K562 (cell line): Measurements from ENCODE around the gene NTPCR. TPM values are rescaled to one million over a fixed set of nuclear protein-coding genes. Genes with fewer than 3 reads are reported as not detected.

Experiments
- ASH1L ChIP-seq: fragments of 450-650 bp; IDR thresholded peaks from 2 replicates; pipeline ENCODE4 v1.6.1; 2018; ENCODE audit warnings: borderline replicate concordance, mild to moderate bottlenecking, low read depth; ENCODE audit not compliant: partially characterized antibody
- CHD4 ChIP-seq: fragments of 200-600 bp; sonication (generic); IDR thresholded peaks from 3 replicates; pipeline ENCODE4 v1.6.1; 2012; ENCODE audit warnings: low read depth, mild to moderate bottlenecking, mixed read lengths, low read length, inconsistent platforms; ENCODE audit not compliant: insufficient read depth, insufficient replicate concordance, poor library complexity, severe bottlenecking
- KLF1 ChIP-seq: fragments of 450-650 bp; IDR thresholded peaks from 2 replicates; pipeline ENCODE4 v1.6.1; 2016; ENCODE audit warnings: missing genetic modification characterization, missing compliant biosample characterization
- LCOR ChIP-seq: sonication (generic); formaldehyde crosslinking; IDR thresholded peaks from 2 replicates; pipeline ENCODE4 v1.8.0; 2022; ENCODE audit warnings: mild to moderate bottlenecking, missing genetic modification reagents
- MEF2A ChIP-seq: IDR thresholded peaks from 2 replicates; pipeline ENCODE4 v1.6.1; 2011; ENCODE audit warnings: low read depth, mild to moderate bottlenecking, low read length, moderate library complexity; ENCODE audit not compliant: control insufficient read depth
- NFYB ChIP-seq: IDR thresholded peaks from 2 replicates; pipeline ENCODE4 v1.6.1; 2011; ENCODE audit warnings: mild to moderate bottlenecking, moderate library complexity; ENCODE audit not compliant: insufficient read length; ENCODE audit errors: extremely low read depth
- PHF20 ChIP-seq: fragments of 450-650 bp; IDR thresholded peaks from 2 replicates; pipeline ENCODE4 v1.6.1; 2018; ENCODE audit not compliant: partially characterized antibody
- RBM14 ChIP-seq: fragments of 200-400 bp; formaldehyde crosslinking; IDR thresholded peaks from 2 replicates; pipeline ENCODE4 v1.6.1; 2018; ENCODE audit warnings: low read depth, mild to moderate bottlenecking, low read length, moderate library complexity, borderline replicate concordance; ENCODE audit not compliant: insufficient read depth
- SMARCC2 ChIP-seq: fragments of 450-650 bp; IDR thresholded peaks from 2 replicates; pipeline ENCODE4 v1.6.1; 2017; ENCODE audit warnings: antibody characterized with exemption, moderate library complexity, mild to moderate bottlenecking, low read depth
- ZFP30 ChIP-seq: fragments of 250-450 bp; sonication (Bioruptor Pico); IDR thresholded peaks from 2 replicates; pipeline ENCODE4 v1.8.0; 2022; ENCODE audit warnings: moderate library complexity, mild to moderate bottlenecking, inconsistent platforms, borderline replicate concordance
- ZNF212 ChIP-seq: fragments of 450-650 bp; formaldehyde crosslinking; IDR thresholded peaks from 2 replicates; pipeline ENCODE4 v1.4.0; 2020; ENCODE audit warnings: mild to moderate bottlenecking
- ZNF263 ChIP-seq: sonication (generic); formaldehyde crosslinking; IDR thresholded peaks from 2 replicates; pipeline ENCODE4 v1.8.0; 2022; ENCODE audit warnings: mild to moderate bottlenecking, missing genetic modification reagents, borderline replicate concordance
- ZNF354B ChIP-seq: fragments of 250-450 bp; sonication (Bioruptor Pico); IDR thresholded peaks from 2 replicates; pipeline ENCODE4 v1.4.0; 2020
- ZNF695 ChIP-seq: fragments of 450-650 bp; formaldehyde crosslinking; IDR thresholded peaks from 2 replicates; pipeline ENCODE4 v1.4.0; 2020; ENCODE audit warnings: mild to moderate bottlenecking, moderate library complexity
- ZNF75A ChIP-seq: fragments of 450-650 bp; formaldehyde crosslinking; IDR thresholded peaks from 2 replicates; pipeline ENCODE4 v1.4.0; 2020; ENCODE audit warnings: mild to moderate bottlenecking
- polyA plus RNA-seq, 8 experiments: library from polyadenylated mRNA; depleted of rRNA in 4 of 8; stranded (reverse) in 5 of 8; unstranded in 3 of 8; fragments of >200 nt; fragmentation: Nextera tagmentation in 2 of 8; fragmentation: Illumina TruSeq in 1 of 8; extraction: Ambion mirVana in 2 of 8; extraction: Trizol in 1 of 8; gene quantifications; 2 replicates each; pipeline versions ENCODE4 v1.2.1 to v1.2.3, GENCODE V29; 2011 to 2014; ENCODE audit warnings: inconsistent platforms in 1 of 8, missing spikeins in 1 of 8
- total RNA-seq, 7 experiments: library from RNA; depleted of rRNA in 6 of 7; stranded (reverse); fragments of >200 nt in 6 of 7; fragmentation: Illumina TruSeq in 2 of 7; extraction: Trizol in 2 of 7; gene quantifications; 2 replicates each; pipeline versions ENCODE4 v1.2.1 to v1.2.3, GENCODE V29; 2011 to 2021; ENCODE audit warnings: low replicate concordance in 1 of 7
- TF ChIP-seq, protein P1 (sequence below): fragments of 450-650 bp; IDR thresholded peaks from 2 replicates; pipeline ENCODE4 v1.6.1; 2016; ENCODE audit warnings: antibody characterized with exemption
- TF ChIP-seq, protein P2 (sequence below): fragments of 250-450 bp; sonication (Bioruptor Pico); IDR thresholded peaks from 2 replicates; pipeline ENCODE4 v1.4.0; 2020
- TF ChIP-seq, protein P3 (sequence below): sonication (generic); formaldehyde crosslinking; IDR thresholded peaks from 2 replicates; pipeline ENCODE4 v1.8.0; 2022; ENCODE audit warnings: mild to moderate bottlenecking, missing genetic modification reagents

Gene NTPCR
- total and polyA plus RNA-seq, 9 of the 15 experiments (the other 6 are each of a cell fraction or from before 2014, with no cell fraction given), result 19.3 to 105 (median 48.8) TPM

DNA sequence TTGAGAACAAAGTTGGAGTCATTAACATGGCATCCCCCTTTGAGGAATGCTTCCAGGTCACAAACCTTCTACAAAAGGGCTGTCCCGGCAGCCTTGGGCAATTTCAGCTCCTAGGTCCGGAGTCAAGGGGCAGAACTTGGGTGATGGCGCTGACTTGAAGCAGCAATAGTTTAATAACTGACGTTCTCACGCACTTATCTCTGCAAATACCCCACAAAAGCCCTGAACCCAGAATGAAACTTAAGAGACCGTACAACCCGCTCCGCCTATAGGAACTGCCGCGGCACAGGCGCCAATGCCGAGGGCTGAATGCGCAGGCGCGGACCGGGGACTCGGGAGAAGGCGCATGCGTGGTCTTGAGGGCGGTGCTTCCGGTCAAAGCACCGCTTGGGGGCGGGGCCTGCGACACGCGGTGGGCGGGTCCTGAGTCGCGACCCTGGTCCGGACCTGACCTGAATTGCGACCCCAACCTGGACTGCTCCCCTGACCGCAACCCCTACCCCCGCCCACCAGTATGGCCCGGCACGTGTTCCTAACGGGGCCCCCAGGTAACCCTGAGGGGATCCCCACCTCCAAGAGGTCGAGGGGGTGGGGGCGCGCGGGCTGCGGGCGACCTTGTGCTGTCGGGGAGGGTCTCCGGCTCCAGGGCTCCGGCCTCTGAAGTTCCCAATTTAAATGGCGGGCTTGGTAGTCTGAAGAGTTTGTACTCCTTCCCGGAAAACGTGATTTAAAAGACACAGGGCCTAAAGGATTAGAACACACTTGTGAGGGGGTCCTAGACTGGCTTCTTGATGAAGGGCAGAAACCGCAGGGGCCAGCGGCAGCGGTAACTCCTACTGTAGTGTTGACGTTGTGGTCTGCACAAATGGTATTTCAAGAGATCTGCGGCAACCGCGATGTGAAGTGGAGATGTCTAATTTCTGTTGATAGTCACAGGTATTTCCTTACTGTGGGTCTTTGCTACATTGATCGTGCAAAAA, at the start of gene NTPCR (continued):
- peak; percentile 65 for TF ChIP-seq PHF20
- no peak for TF ChIP-seq CHD4
- no peak for TF ChIP-seq ZNF354B (CRISPR knock-in tag)
- TF ChIP-seq LCOR (CRISPR knock-in tag), result peak; percentile 68; the same call in 1 of the 2 replicates
- TF ChIP-seq RBM14, result no peak
- TF ChIP-seq, protein P1, sequence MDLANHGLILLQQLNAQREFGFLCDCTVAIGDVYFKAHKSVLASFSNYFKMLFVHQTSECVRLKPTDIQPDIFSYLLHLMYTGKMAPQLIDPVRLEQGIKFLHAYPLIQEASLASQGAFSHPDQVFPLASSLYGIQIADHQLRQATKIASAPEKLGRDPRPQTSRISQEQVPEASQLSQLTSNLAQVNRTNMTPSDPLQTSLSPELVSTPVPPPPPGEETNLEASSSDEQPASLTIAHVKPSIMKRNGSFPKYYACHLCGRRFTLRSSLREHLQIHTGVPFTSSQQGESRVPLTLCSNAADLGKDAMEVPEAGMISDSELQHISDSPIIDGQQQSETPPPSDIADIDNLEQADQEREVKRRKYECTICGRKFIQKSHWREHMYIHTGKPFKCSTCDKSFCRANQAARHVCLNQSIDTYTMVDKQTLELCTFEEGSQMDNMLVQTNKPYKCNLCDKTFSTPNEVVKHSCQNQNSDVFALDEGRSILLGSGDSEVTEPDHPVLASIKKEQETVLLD, result peak; percentile 61; the same call in 1 of the 2 replicates
- TF ChIP-seq, protein P2, sequence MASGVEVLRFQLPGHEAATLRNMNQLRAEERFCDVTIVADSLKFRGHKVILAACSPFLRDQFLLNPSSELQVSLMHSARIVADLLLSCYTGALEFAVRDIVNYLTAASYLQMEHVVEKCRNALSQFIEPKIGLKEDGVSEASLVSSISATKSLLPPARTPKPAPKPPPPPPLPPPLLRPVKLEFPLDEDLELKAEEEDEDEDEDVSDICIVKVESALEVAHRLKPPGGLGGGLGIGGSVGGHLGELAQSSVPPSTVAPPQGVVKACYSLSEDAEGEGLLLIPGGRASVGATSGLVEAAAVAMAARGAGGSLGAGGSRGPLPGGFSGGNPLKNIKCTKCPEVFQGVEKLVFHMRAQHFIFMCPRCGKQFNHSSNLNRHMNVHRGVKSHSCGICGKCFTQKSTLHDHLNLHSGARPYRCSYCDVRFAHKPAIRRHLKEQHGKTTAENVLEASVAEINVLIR (CRISPR knock-in tag), result no peak; the same call in 1 of the 2 replicates
- no peak for TF ChIP-seq ZNF75A
- TF ChIP-seq SMARCC2, result no peak
- no peak for TF ChIP-seq KLF1 (tag)
- TF ChIP-seq ZFP30 (CRISPR knock-in tag), result no peak
- no peak for TF ChIP-seq ZNF212 (CRISPR knock-in tag)
- no peak for TF ChIP-seq NFYB
- TF ChIP-seq ZNF695 (CRISPR knock-in tag), result no peak
- no peak for TF ChIP-seq ASH1L
- no peak for TF ChIP-seq MEF2A
- no peak for TF ChIP-seq ZNF263 (CRISPR knock-in tag)
- TF ChIP-seq, protein P3, sequence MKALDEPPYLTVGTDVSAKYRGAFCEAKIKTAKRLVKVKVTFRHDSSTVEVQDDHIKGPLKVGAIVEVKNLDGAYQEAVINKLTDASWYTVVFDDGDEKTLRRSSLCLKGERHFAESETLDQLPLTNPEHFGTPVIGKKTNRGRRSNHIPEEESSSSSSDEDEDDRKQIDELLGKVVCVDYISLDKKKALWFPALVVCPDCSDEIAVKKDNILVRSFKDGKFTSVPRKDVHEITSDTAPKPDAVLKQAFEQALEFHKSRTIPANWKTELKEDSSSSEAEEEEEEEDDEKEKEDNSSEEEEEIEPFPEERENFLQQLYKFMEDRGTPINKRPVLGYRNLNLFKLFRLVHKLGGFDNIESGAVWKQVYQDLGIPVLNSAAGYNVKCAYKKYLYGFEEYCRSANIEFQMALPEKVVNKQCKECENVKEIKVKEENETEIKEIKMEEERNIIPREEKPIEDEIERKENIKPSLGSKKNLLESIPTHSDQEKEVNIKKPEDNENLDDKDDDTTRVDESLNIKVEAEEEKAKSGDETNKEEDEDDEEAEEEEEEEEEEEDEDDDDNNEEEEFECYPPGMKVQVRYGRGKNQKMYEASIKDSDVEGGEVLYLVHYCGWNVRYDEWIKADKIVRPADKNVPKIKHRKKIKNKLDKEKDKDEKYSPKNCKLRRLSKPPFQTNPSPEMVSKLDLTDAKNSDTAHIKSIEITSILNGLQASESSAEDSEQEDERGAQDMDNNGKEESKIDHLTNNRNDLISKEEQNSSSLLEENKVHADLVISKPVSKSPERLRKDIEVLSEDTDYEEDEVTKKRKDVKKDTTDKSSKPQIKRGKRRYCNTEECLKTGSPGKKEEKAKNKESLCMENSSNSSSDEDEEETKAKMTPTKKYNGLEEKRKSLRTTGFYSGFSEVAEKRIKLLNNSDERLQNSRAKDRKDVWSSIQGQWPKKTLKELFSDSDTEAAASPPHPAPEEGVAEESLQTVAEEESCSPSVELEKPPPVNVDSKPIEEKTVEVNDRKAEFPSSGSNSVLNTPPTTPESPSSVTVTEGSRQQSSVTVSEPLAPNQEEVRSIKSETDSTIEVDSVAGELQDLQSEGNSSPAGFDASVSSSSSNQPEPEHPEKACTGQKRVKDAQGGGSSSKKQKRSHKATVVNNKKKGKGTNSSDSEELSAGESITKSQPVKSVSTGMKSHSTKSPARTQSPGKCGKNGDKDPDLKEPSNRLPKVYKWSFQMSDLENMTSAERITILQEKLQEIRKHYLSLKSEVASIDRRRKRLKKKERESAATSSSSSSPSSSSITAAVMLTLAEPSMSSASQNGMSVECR (CRISPR knock-in tag), result no peak
